ENCODE measurements around the gene PEAR1. TPM values are rescaled to one million over a fixed set of nuclear protein-coding genes. Genes with fewer than 3 reads are reported as not detected.

Gene PEAR1
- total RNA-seq, 1 experiment from 2014 or later = 0.39 TPM

- H2AK5ac ChIP-seq (ENCODE audit: insufficient read length, low read length) = no peak overlapping the region
- no CpG with 5 or more reads among the region's 7 CpGs for WGBS (ENCODE audit: extremely low coverage, insufficient read length, low lambda C conversion rate)
- H3K9me3 ChIP-seq (ENCODE audit: control insufficient read depth, low read depth, low read length) = no peaks in the 10 kb centered on the region
- no peak overlapping the region for H2BK120ac ChIP-seq (ENCODE audit: low read depth, low read length, poor library complexity, severe bottlenecking)
- Mint-ChIP-seq H3K27ac (no peak overlapping the region), H3K4me1 (peaks cover 15 to 35% of the 10 kb centered on the region in 2 experiments), H3K36me3 (ENCODE audit: insufficient read depth in 1 of 3, low read depth in 3 of 3) (no peaks in the 10 kb centered on the region), H3K4me3 (peak overlapping the region; percentile 51 to 78; a peak in 4 of 5 replicates), H3K9me3 (no peaks in the 10 kb centered on the region; a peak in 1 of 5 replicates), H3K27me3 (ENCODE audit: low read depth) (peaks cover 98% of the 10 kb centered on the region)
- no peak for DNase-seq
- no peak overlapping the region for H3K4ac ChIP-seq (ENCODE audit: low read depth, low read length)
- no peaks in the 10 kb centered on the region for H3K79me1 ChIP-seq (ENCODE audit: insufficient read depth, low read depth, low read length, poor library complexity, severe bottlenecking)
- H3K27me3 ChIP-seq (ENCODE audit: insufficient read depth, low read length) = peaks cover 71% of the 10 kb centered on the region
- no peaks in the 10 kb centered on the region for H3K4me1 ChIP-seq (ENCODE audit: insufficient read depth, low read length)
- H4K8ac ChIP-seq (replicated peaks; ENCODE audit: insufficient read length, low read depth, low read length) = no peak overlapping the region
- H3K79me2 ChIP-seq (ENCODE audit: insufficient read depth, low read length) = no peaks in the 10 kb centered on the region
- no peak overlapping the region for H3K23ac ChIP-seq (ENCODE audit: insufficient read length, low read depth, low read length)
- H3K18ac ChIP-seq (ENCODE audit: insufficient read length, low read depth, low read length) = no peak overlapping the region
- H3K23me2 ChIP-seq (ENCODE audit: insufficient read length, low read depth, low read length, poor library complexity, severe bottlenecking) = peaks cover 12% of the 10 kb centered on the region
- TF ChIP-seq CTCF (conservative IDR thresholded peaks at IDR 0.05) = no peak
- H4K20me1 ChIP-seq (ENCODE audit: control insufficient read depth, insufficient read depth, insufficient read length) = no peaks in the 10 kb centered on the region
- no peak overlapping the region for H3T11ph ChIP-seq (ENCODE audit: low read length)
- peak overlapping the region; percentile 68 for H3K4me2 ChIP-seq (ENCODE audit: insufficient read depth, insufficient read length, low read length)
- H3K27ac ChIP-seq (ENCODE audit: insufficient read length, low read depth, low read length) = no peak overlapping the region
- H2BK5ac ChIP-seq (ENCODE audit: insufficient read length, low read length) = no peak overlapping the region
- no peak overlapping the region for H2BK15ac ChIP-seq (ENCODE audit: low read depth, low read length)
- H3K56ac ChIP-seq (ENCODE audit: insufficient read length, low read depth, low read length) = no peak overlapping the region
- H4K91ac ChIP-seq (ENCODE audit: insufficient read length, low read depth, low read length) = no peak overlapping the region
- H3K9ac ChIP-seq (ENCODE audit: extremely low read depth, insufficient read length, low read length) = no peak overlapping the region
- H2BK20ac ChIP-seq (ENCODE audit: low read depth, low read length, poor library complexity, severe bottlenecking) = no peak overlapping the region
- H4K5ac ChIP-seq (ENCODE audit: insufficient read length, low read depth, low read length) = no peak overlapping the region
- no peak overlapping the region for H3K14ac ChIP-seq (ENCODE audit: insufficient read depth, low read length)
- no peak overlapping the region for H2AFZ ChIP-seq (ENCODE audit: low read length)
- H2BK12ac ChIP-seq (ENCODE audit: insufficient read length, low read depth, low read length) = no peak overlapping the region
Observed at GRCh38 chr1:156847591-156848460, 45.7 kb upstream of the PEAR1 start.
